Measurements from ENCODE around the gene GAL3ST2. TPM values are rescaled to one million over a fixed set of nuclear protein-coding genes. Genes with fewer than 3 reads are reported as not detected.

GAL3ST2 gene
- total RNA-seq, 2 experiments from 2014 or later = 1.1 TPM; not detected in 1

DNA sequence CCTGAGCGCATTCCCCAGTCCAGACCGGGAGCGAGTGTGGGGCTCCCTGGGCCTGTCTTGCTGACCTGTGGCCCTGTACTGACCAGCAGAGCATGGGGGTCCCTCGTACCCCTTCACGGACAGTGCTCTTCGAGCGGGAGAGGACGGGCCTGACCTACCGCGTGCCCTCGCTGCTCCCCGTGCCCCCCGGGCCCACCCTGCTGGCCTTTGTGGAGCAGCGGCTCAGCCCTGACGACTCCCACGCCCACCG lies 37.7 kb downstream of the GAL3ST2 start:
- H2AFZ ChIP-seq (ENCODE audit: low read length) = no peak overlapping the region
- H3K79me2 ChIP-seq (ENCODE audit: insufficient read depth, low read depth, low read length) = no peaks in the 10 kb centered on the region
- H3K4me2 ChIP-seq (ENCODE audit: low read length) = no peak overlapping the region
- no peak overlapping the region for H3K4me3 ChIP-seq (ENCODE audit: low read depth, low read length, poor library complexity, severe bottlenecking)
- no peaks in the 10 kb centered on the region for H4K20me1 ChIP-seq (ENCODE audit: insufficient read depth, low read length)
- intact Hi-C loops (cut with micrococcal nuclease; ENCODE audit: unreplicated experiment) = no loop called here
- no peaks in the 10 kb centered on the region for H3K36me3 ChIP-seq (ENCODE audit: insufficient read depth, low read length)
- H3K4me1 ChIP-seq (ENCODE audit: insufficient read depth, low read length, poor library complexity, severe bottlenecking) = no peaks in the 10 kb centered on the region
- CTCF ChIA-PET (ENCODE audit: unreplicated experiment) = no interaction called here
- no peak for DNase-seq (ENCODE audit: low spot score)
- TF ChIP-seq, protein P1, sequence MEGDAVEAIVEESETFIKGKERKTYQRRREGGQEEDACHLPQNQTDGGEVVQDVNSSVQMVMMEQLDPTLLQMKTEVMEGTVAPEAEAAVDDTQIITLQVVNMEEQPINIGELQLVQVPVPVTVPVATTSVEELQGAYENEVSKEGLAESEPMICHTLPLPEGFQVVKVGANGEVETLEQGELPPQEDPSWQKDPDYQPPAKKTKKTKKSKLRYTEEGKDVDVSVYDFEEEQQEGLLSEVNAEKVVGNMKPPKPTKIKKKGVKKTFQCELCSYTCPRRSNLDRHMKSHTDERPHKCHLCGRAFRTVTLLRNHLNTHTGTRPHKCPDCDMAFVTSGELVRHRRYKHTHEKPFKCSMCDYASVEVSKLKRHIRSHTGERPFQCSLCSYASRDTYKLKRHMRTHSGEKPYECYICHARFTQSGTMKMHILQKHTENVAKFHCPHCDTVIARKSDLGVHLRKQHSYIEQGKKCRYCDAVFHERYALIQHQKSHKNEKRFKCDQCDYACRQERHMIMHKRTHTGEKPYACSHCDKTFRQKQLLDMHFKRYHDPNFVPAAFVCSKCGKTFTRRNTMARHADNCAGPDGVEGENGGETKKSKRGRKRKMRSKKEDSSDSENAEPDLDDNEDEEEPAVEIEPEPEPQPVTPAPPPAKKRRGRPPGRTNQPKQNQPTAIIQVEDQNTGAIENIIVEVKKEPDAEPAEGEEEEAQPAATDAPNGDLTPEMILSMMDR (conservative IDR thresholded peaks at IDR 0.05; ENCODE audit: low read length) = no peak
- TF ChIP-seq EZH2phosphoT487 (IDR thresholded peaks at IDR 0.05; ENCODE audit: borderline replicate concordance, low read depth, low read length) = no peak
- H3K9me2 ChIP-seq (ENCODE audit: insufficient read depth, low read length) = no peaks in the 10 kb centered on the region
- POLR2A ChIA-PET = no interaction called here
- H3K27ac ChIP-seq (ENCODE audit: low read depth, low read length, poor library complexity, severe bottlenecking) = no peak overlapping the region
- H3K9me3 ChIP-seq (ENCODE audit: low read length) = no peaks in the 10 kb centered on the region
- BruUV-seq (replicated peaks) = no TSS peak

DNA sequence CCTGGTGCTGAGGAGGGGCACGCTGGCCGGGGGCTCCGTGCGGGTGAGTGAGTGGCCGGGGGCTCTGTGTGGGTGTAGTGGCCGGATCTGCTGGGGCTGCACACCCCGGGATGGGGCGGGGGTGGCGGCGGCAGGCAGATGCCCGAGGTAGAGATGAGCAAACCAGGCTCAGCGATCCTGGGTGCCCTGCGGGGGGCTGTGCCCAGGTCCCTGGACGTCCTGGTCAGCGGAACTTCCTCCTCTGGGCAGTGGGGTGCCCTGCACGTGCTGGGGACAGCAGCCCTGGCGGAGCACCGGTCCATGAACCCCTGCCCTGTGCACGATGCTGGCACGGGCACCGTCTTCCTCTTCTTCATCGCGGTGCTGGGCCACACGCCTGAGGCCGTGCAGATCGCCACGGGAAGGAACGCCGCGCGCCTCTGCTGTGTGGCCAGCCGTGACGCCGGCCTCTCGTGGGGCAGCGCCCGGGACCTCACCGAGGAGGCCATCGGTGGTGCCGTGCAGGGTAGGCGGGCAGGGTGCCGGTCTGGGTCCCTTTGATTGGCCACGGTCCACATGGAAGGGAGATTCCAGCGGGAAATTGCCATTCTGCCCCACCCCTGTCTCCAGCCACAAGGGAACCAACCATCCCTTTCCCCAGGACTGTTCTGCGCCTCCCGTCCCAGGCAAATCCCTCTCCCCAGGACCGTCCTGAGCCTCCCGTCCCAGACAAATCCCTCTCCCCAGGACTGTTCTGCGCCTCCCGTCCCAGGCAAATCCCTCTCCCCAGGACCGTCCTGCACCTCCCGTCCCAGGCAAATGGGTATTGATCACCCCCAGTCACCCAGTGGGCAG lies 38.2 kb downstream of the GAL3ST2 start:
- Histone ChIP-seq H2AFZ (ENCODE audit: low read length) (no peak overlapping the region), H3K27ac (ENCODE audit: low read depth, low read length, poor library complexity, severe bottlenecking) (no peak overlapping the region), H3K9me2 (ENCODE audit: insufficient read depth, low read length) (no peaks in the 10 kb centered on the region), H4K20me1 (ENCODE audit: insufficient read depth, low read length) (no peaks in the 10 kb centered on the region), H3K4me3 (ENCODE audit: low read depth, low read length, poor library complexity, severe bottlenecking) (no peak overlapping the region), H3K79me2 (ENCODE audit: insufficient read depth, low read depth, low read length) (no peaks in the 10 kb centered on the region), H3K4me2 (ENCODE audit: low read length) (no peak overlapping the region), H3K9me3 (ENCODE audit: low read length) (no peaks in the 10 kb centered on the region), H3K4me1 (ENCODE audit: insufficient read depth, low read length, poor library complexity, severe bottlenecking) (no peaks in the 10 kb centered on the region), H3K36me3 (ENCODE audit: insufficient read depth, low read length) (no peaks in the 10 kb centered on the region)
- BruUV-seq (replicated peaks) = no TSS peak
- TF ChIP-seq, protein P1 (conservative IDR thresholded peaks at IDR 0.05; ENCODE audit: low read length) = no peak
- TF ChIP-seq EZH2phosphoT487 (IDR thresholded peaks at IDR 0.05; ENCODE audit: borderline replicate concordance, low read depth, low read length) = no peak
- ChIA-PET POLR2A (no interaction called here), CTCF (ENCODE audit: unreplicated experiment) (no interaction called here)
- DNase-seq (ENCODE audit: low spot score) = no peak
- intact Hi-C loops (cut with micrococcal nuclease; ENCODE audit: unreplicated experiment) = no loop called here
